Upper lobe of right lung (tissue), 1 donor: ENCODE results near the gene GHRH. TPM values are rescaled to one million over a fixed set of nuclear protein-coding genes. Genes with fewer than 3 reads are reported as not detected.

ENCODE experiments used
- ATAC-seq: fragments of 200-7000 bp; cut with Tn5 transposase; one replicate; pipeline ENCODE4 v1.9.1; 2020; ENCODE audit warnings: mild to moderate bottlenecking, moderate library complexity
- DNase-seq: peaks from one replicate; pipeline ENCODE4 v3.0.0-alpha.2; 2020
- H3K27ac ChIP-seq: fragments of 200-600 bp; one replicate; pipeline ENCODE4 v1.8.0; 2022
- H3K27me3 ChIP-seq: fragments of 200-600 bp; one replicate; pipeline ENCODE4 v1.8.0; 2022; ENCODE audit warnings: mild to moderate bottlenecking
- H3K36me3 ChIP-seq: fragments of 200-600 bp; one replicate; pipeline ENCODE4 v1.8.0; 2022
- H3K4me1 ChIP-seq: fragments of 200-600 bp; one replicate; pipeline ENCODE4 v1.8.0; 2022
- H3K4me3 ChIP-seq: fragments of 200-600 bp; one replicate; pipeline ENCODE4 v1.8.0; 2022; ENCODE audit warnings: mild to moderate bottlenecking
- H3K9me3 ChIP-seq: fragments of 200-600 bp; one replicate; pipeline ENCODE4 v1.8.0; 2022
- CTCF ChIP-seq: fragments of 200-600 bp; IDR thresholded peaks from one replicate; pipeline ENCODE4 v1.8.0; 2022; ENCODE audit warnings: antibody characterized with exemption
- intact Hi-C: fragments of 100-400 bp; cut with DNase I; formaldehyde crosslinking; loops from one replicate; pipeline ENCODE4 v1.11.0; 2022
- total RNA-seq: library from RNA; stranded (reverse); fragmentation: NEBNext Ultra II Directional; extraction: Animal tissue kit (Norgen Biotek cat#: 25700); gene quantifications from one replicate; pipeline ENCODE4 v1.2.1, GENCODE V29; 2021
- donor health status: DM: no; HTN: yes; CAD: no; lungs with severe emphysema.

GHRH gene
- total RNA-seq, 1 donor from 2014 or later: not detected

- H3K27me3 ChIP-seq: no peaks in the 10 kb centered on the region
- intact Hi-C loops: no loop called here
- H3K4me1 ChIP-seq: no peaks in the 10 kb centered on the region
- DNase-seq (no peak), ATAC-seq (no peak)
- H3K9me3 ChIP-seq: no peaks in the 10 kb centered on the region
- H3K27ac ChIP-seq: no peak overlapping the region
- H3K36me3 ChIP-seq: no peaks in the 10 kb centered on the region
- no peak for TF ChIP-seq CTCF
- no peak overlapping the region for H3K4me3 ChIP-seq
These were observed 7.3 kb downstream of the GHRH start for GRCh38 chr20:37254114-37254878.

- TF ChIP-seq CTCF: no peak
- ATAC-seq (no peak), DNase-seq (no peak)
- H3K4me3 ChIP-seq: no peak overlapping the region
- H3K36me3 ChIP-seq: no peaks in the 10 kb centered on the region
- intact Hi-C loops: no loop called here
- no peaks in the 10 kb centered on the region for H3K4me1 ChIP-seq
- no peak overlapping the region for H3K27ac ChIP-seq
- no peaks in the 10 kb centered on the region for H3K9me3 ChIP-seq
- no peaks in the 10 kb centered on the region for H3K27me3 ChIP-seq
These were observed 8.5 kb downstream of the GHRH start for GRCh38 chr20:37253087-37253486.

GRCh38 chr20:37251825-37252477, 9.7 kb downstream of the GHRH start:
- no peak overlapping the region for H3K4me3 ChIP-seq
- no peaks in the 10 kb centered on the region for H3K27me3 ChIP-seq
- intact Hi-C loops: no loop called here
- no peaks in the 10 kb centered on the region for H3K9me3 ChIP-seq
- no peak for TF ChIP-seq CTCF
- H3K36me3 ChIP-seq: no peaks in the 10 kb centered on the region
- H3K27ac ChIP-seq: no peak overlapping the region
- no peaks in the 10 kb centered on the region for H3K4me1 ChIP-seq
- ATAC-seq (no peak), DNase-seq (no peak)

GRCh38 chr20:37249304-37249703, 12.3 kb downstream of the GHRH start:
- Histone ChIP-seq H3K27me3 (no peaks in the 10 kb centered on the region), H3K4me3 (no peak overlapping the region), H3K27ac (no peak overlapping the region), H3K4me1 (no peaks in the 10 kb centered on the region), H3K36me3 (no peaks in the 10 kb centered on the region), H3K9me3 (no peaks in the 10 kb centered on the region)
- intact Hi-C loops: no loop called here
- ATAC-seq (no peak), DNase-seq (no peak)
- no peak for TF ChIP-seq CTCF

GRCh38 chr20:37247547-37247946, 14.1 kb downstream of the GHRH start:
- Histone ChIP-seq H3K27me3 (no peaks in the 10 kb centered on the region), H3K4me3 (no peak overlapping the region), H3K4me1 (no peaks in the 10 kb centered on the region), H3K27ac (no peak overlapping the region), H3K36me3 (peaks cover 14% of the 10 kb centered on the region), H3K9me3 (no peaks in the 10 kb centered on the region)
- ATAC-seq (no peak), DNase-seq (no peak)
- TF ChIP-seq CTCF: no peak
- intact Hi-C loops: no loop called here
